DMS79 (cell line): ENCODE data around the gene MPPED1.

Source experiments
- DNase-seq: peaks from one replicate; lab custom pipeline; 2025; lab: John Stamatoyannopoulos, UW

Gene MPPED1

GRCh38 chr22:43521716-43522115, 109.9 kb downstream of the MPPED1 start:
- no peak for DNase-seq

GRCh38 chr22:43526117-43526655, 114.4 kb downstream of the MPPED1 start:
- DNase-seq = no peak

GRCh38 chr22:43526946-43527345, 115.1 kb downstream of the MPPED1 start:
- no peak for DNase-seq

GRCh38 chr22:43528601-43529360, 117.0 kb downstream of the MPPED1 start:
- no peak for DNase-seq

GRCh38 chr22:43529461-43529860, 117.6 kb downstream of the MPPED1 start:
- no peak for DNase-seq

- DNase-seq = no peak
These were observed 118.1 kb downstream of the MPPED1 start for GRCh38 chr22:43529934-43530333.

- no peak for DNase-seq
These were observed 118.8 kb downstream of the MPPED1 start for GRCh38 chr22:43530349-43531201.

GRCh38 chr22:43531651-43532050, 119.8 kb downstream of the MPPED1 start:
- DNase-seq = no peak

- peak; percentile 66 for DNase-seq
These were observed 120.7 kb downstream of the MPPED1 start for GRCh38 chr22:43532301-43533155.

- DNase-seq = no peak
These were observed 121.3 kb downstream of the MPPED1 start for GRCh38 chr22:43533156-43533530.

GRCh38 chr22:43533656-43534428, 122.0 kb downstream of the MPPED1 start:
- DNase-seq = no peak

- DNase-seq = no peak
These were observed 123.1 kb downstream of the MPPED1 start for GRCh38 chr22:43534916-43535315.

GRCh38 chr22:43535336-43535735, 123.5 kb downstream of the MPPED1 start:
- DNase-seq = no peak

- no peak for DNase-seq
These were observed 123.9 kb downstream of the MPPED1 start for GRCh38 chr22:43535741-43536140.

GRCh38 chr22:43537019-43537585, 125.3 kb downstream of the MPPED1 start:
- DNase-seq = no peak

GRCh38 chr22:43539572-43540528, 128.0 kb downstream of the MPPED1 start:
- no peak for DNase-seq

- DNase-seq = peak; percentile 84
These were observed 128.7 kb downstream of the MPPED1 start for GRCh38 chr22:43540529-43540923.

- DNase-seq = no peak
These were observed 129.2 kb downstream of the MPPED1 start for GRCh38 chr22:43541022-43541421.
